ENCODE data around the gene ANK2.

GRCh38 chr4:113083346-113083745, 33.9 kb downstream of the ANK2 start:
- no peak for TF ChIP-seq CTCF (IDR thresholded peaks at IDR 0.05)
- TF ChIP-seq POLR2A (IDR thresholded peaks at IDR 0.05): no peak
